B cell (primary cell): Measurements from ENCODE around the gene PRKCH. TPM values are rescaled to one million over a fixed set of nuclear protein-coding genes. Genes with fewer than 3 reads are reported as not detected.

Experiments
- ATAC-seq: fragments of 200-7000 bp; cut with Tn5 transposase; one replicate; pipeline ENCODE4 v1.10.0; 2021; ENCODE audit warnings: low read depth, mild to moderate bottlenecking, moderate number of reproducible peaks, moderate library complexity
- CTCF ChIA-PET: fragments of 350-600 bp; sonication (Branson Sonifier 250); formaldehyde crosslinking; loops from one replicate; lab custom pipeline; 2021; ENCODE audit warnings: antibody characterized with exemption, inconsistent platforms; lab: Charles Lee
- POLR2A ChIA-PET: fragments of 350-600 bp; sonication (Branson Sonifier 250); formaldehyde crosslinking; loops from one replicate; lab custom pipeline; 2021; ENCODE audit warnings: antibody characterized with exemption; lab: Charles Lee
- DNase-seq: peaks from one replicate; pipeline ENCODE4 v3.0.0; 2013
- H2AFZ ChIP-seq: 2 replicates; pipeline ENCODE4 v1.6.1; 2012; ENCODE audit warnings: mild to moderate bottlenecking, low read depth, low read length; ENCODE audit not compliant: insufficient read depth, poor library complexity, severe bottlenecking
- H3K27ac ChIP-seq, 2 donors: 1 replicate in 1 of 2; 2 replicates in 1 of 2; pipeline ENCODE4 v1.5.1; 2012 to 2013; ENCODE audit warnings: low read length in 2 of 2, mild to moderate bottlenecking in 2 of 2, moderate library complexity in 1 of 2
- H3K27me3 ChIP-seq, 4 experiments: fragments of 200-600 bp in 1 of 4; sonication (generic) in 1 of 4; replicated peaks in 1 of 4; 1 replicate in 2 of 4; 2 replicates in 2 of 4; pipeline versions ENCODE4 v1.6.1 to v1.7.0; 2013 to 2016; ENCODE audit warnings: low read length in 3 of 4, mild to moderate bottlenecking in 2 of 4, mixed read lengths in 1 of 4, moderate library complexity in 1 of 4; ENCODE audit not compliant: insufficient read depth in 4 of 4, control insufficient read depth in 3 of 4; ENCODE audit errors: control extremely low read depth in 1 of 4
- H3K36me3 ChIP-seq, 2 experiments: replicated peaks in 1 of 2; 1 replicate in 1 of 2; 2 replicates in 1 of 2; pipeline versions ENCODE4 v1.6.1 to v1.7.1; 2013; ENCODE audit warnings: low read length in 1 of 2; ENCODE audit not compliant: insufficient read depth in 2 of 2, control insufficient read depth in 1 of 2; ENCODE audit errors: control extremely low read depth in 1 of 2, extremely low read depth in 1 of 2
- H3K4me1 ChIP-seq, 2 donors: fragments of 200-600 bp in 1 of 2; sonication (generic) in 1 of 2; 1 replicate in 1 of 2; 2 replicates in 1 of 2; pipeline versions ENCODE4 v1.5.1 to v1.6.1; 2013 to 2017; ENCODE audit warnings: low read length in 2 of 2; ENCODE audit not compliant: control insufficient read depth in 2 of 2, insufficient read depth in 2 of 2
- H3K4me2 ChIP-seq: replicated peaks from 2 replicates; pipeline ENCODE3; 2012; ENCODE audit warnings: mild to moderate bottlenecking, low read depth, low read length; ENCODE audit not compliant: poor library complexity, severe bottlenecking
- H3K4me3 ChIP-seq, 5 experiments: fragments of 200-600 bp in 1 of 5; sonication (generic) in 1 of 5; 1 replicate in 3 of 5; 2 replicates in 2 of 5; pipeline versions ENCODE4 v1.5.1 to v1.7.0; 2011 to 2016; ENCODE audit warnings: low read length in 4 of 5, mild to moderate bottlenecking in 4 of 5, low read depth in 2 of 5, control low read depth in 1 of 5, moderate library complexity in 1 of 5; ENCODE audit not compliant: insufficient read depth in 1 of 5; ENCODE audit errors: control extremely low read depth in 1 of 5, extremely low read depth in 1 of 5
- H3K79me2 ChIP-seq: fragments of 200-600 bp; sonication (generic); one replicate; pipeline ENCODE4 v1.6.0; 2016; ENCODE audit warnings: low read length; ENCODE audit not compliant: control insufficient read depth, insufficient read depth
- H3K9ac ChIP-seq: fragments of 200-600 bp; sonication (generic); 2 replicates; pipeline ENCODE4 v1.6.1; 2017; ENCODE audit warnings: mild to moderate bottlenecking, low read length, moderate library complexity
- H3K9me3 ChIP-seq, 3 donors: one replicate each; pipeline versions ENCODE4 v1.6.1 to v1.7.1; 2013; ENCODE audit warnings: low read length in 2 of 3; ENCODE audit not compliant: control insufficient read depth in 2 of 3, insufficient read depth in 1 of 3; ENCODE audit errors: control extremely low read depth in 1 of 3
- H4K20me1 ChIP-seq: 2 replicates; pipeline ENCODE4 v1.6.0; 2012; ENCODE audit warnings: mild to moderate bottlenecking, low read length; ENCODE audit not compliant: insufficient read depth, control insufficient read depth, poor library complexity, severe bottlenecking
- H3K27ac Mint-ChIP-seq: one replicate; pipeline ENCODE4 v1.8.0; 2021; ENCODE audit warnings: mixed read lengths
- H3K27me3 Mint-ChIP-seq: one replicate; pipeline ENCODE4 v1.8.0; 2021; ENCODE audit warnings: mixed read lengths
- H3K4me1 Mint-ChIP-seq: one replicate; pipeline ENCODE4 v1.8.0; 2021; ENCODE audit warnings: mixed read lengths
- H3K4me3 Mint-ChIP-seq: one replicate; pipeline ENCODE4 v1.8.0; 2021; ENCODE audit warnings: mixed read lengths
- H3K9me3 Mint-ChIP-seq: one replicate; pipeline ENCODE4 v1.8.0; 2022; ENCODE audit warnings: mixed read lengths; ENCODE audit not compliant: insufficient read depth
- CTCF ChIP-seq: fragments of 200-600 bp; IDR thresholded peaks from one replicate; pipeline ENCODE4 v1.8.0; 2022; ENCODE audit warnings: antibody characterized with exemption, mild to moderate bottlenecking
- EZH2 ChIP-seq: IDR thresholded peaks from 2 replicates; pipeline ENCODE4 v1.6.1; 2012; ENCODE audit warnings: borderline replicate concordance, low read depth, mild to moderate bottlenecking, moderate library complexity, low read length; ENCODE audit not compliant: insufficient read depth, poor library complexity, severe bottlenecking
- WGBS: methylation state at CpG from one replicate; pipeline ENCODE4 v1.1.5; 2013; ENCODE audit warnings: missing lambda C conversion rate; ENCODE audit not compliant: insufficient coverage; 5-methylcytosine and 5-hydroxymethylcytosine counted together
- intact Hi-C: fragments of 100-400 bp; cut with micrococcal nuclease; formaldehyde crosslinking; loops from one replicate; pipeline ENCODE4 v1.10.0; 2022
- polyA plus RNA-seq: library from polyadenylated mRNA; depleted of rRNA; stranded (reverse); fragments of >200 nt; gene quantifications from 2 replicates; pipeline ENCODE4 v1.2.3, GENCODE V29; 2012
- total RNA-seq, 2 donors: library from RNA; stranded (reverse); fragments of 120-200 nt in 1 of 2; gene quantifications; 1 replicate in 1 of 2; 2 replicates in 1 of 2; pipeline versions ENCODE4 v1.2.3 to v1.2.4, GENCODE V29; 2013 to 2022

PRKCH gene
- total and polyA plus RNA-seq, 2 donors (not counting 1 experiment from before 2014, with no cell fraction given): 2.0 to 5.0 TPM

GRCh38 chr14:61322011-61322798, 826 bp downstream of the PRKCH start:
- Mint-ChIP-seq H3K27me3 (peaks cover 15% of the 10 kb centered on the region), H3K4me1 (peaks cover 15% of the 10 kb centered on the region), H3K4me3 (peak overlapping the region; percentile 80), H3K27ac (peak overlapping the region; percentile 42), H3K9me3 (no peaks in the 10 kb centered on the region)
- Histone ChIP-seq H3K4me1 (peaks cover 21 to 22% of the 10 kb centered on the region in 2 donors), H3K4me3 (peak overlapping the region; percentile 41 to 64 (median 56)), H3K27ac (no peak overlapping the region), H3K9ac (peak overlapping the region; percentile 64), H3K36me3 (no peaks in the 10 kb centered on the region), H3K9me3 (peaks cover 0 to 9% (median 0%) of the 10 kb centered on the region in 3 donors), H2AFZ (peak overlapping the region; percentile 87), H3K79me2 (no peaks in the 10 kb centered on the region), H3K4me2 (peak overlapping the region; percentile 89), H4K20me1 (no peaks in the 10 kb centered on the region), H3K27me3 (peaks cover 0 to 43% (median 6%) of the 10 kb centered on the region in 4 experiments)
- intact Hi-C loops: loop anchor here (10.0 kb wide), 1 partner anchor 123 kb away; no protein-coding TSS in a partner anchor
- 1% methylated on average over 63 of the region's 63 CpGs for WGBS
- DNase-seq: peak; percentile 42
- ChIA-PET POLR2A (no interaction called here), CTCF (interaction anchor here (1.6 kb wide), 1 partner anchor 805 kb away, joined by 4 read pairs; no protein-coding TSS in a partner anchor)
- no peak for TF ChIP-seq CTCF
- no peak for TF ChIP-seq EZH2
- ATAC-seq: peak; percentile 14
